M059J (cell line): Measurements from ENCODE around the gene STC2. TPM values are rescaled to one million over a fixed set of nuclear protein-coding genes. Genes with fewer than 3 reads are reported as not detected.
"Not testable (repeated sequence)": the region's sequence is repeated elsewhere in the genome, so short reads cannot be mapped to it uniquely, and the experiment has no call there.

Experiments used
- DNase-seq: peaks from one replicate; pipeline ENCODE4 v3.0.0-alpha.2; 2012; ENCODE audit warnings: low read depth
- total RNA-seq: library from RNA; depleted of rRNA; stranded (reverse); fragments of >200 nt; shearing (Covaris generic); gene quantifications from 2 replicates; pipeline ENCODE4 v1.2.3, GENCODE V29; 2014

STC2 gene
- total RNA-seq, 1 experiment from 2014 or later, result 328 TPM

GRCh38 chr5:173296737-173297676, 31.2 kb downstream of the STC2 start:
- no peak for DNase-seq

- DNase-seq, result no peak
Observed at GRCh38 chr5:173295796-173296195, 32.4 kb downstream of the STC2 start.

- no peak for DNase-seq
Observed at GRCh38 chr5:173294673-173295320, 33.4 kb downstream of the STC2 start.

- DNase-seq, result peak; percentile 82
Observed at GRCh38 chr5:173293817-173294672, 34.2 kb downstream of the STC2 start.

- DNase-seq, result peak; percentile 25
Observed at GRCh38 chr5:173291722-173292658, 36.2 kb downstream of the STC2 start.

GRCh38 chr5:173290477-173291131, 37.6 kb downstream of the STC2 start:
- DNase-seq, result no peak

- no peak for DNase-seq
Observed at GRCh38 chr5:173289372-173289771, 38.8 kb downstream of the STC2 start.

GRCh38 chr5:173288632-173289031, 39.6 kb downstream of the STC2 start:
- DNase-seq, result no peak

- no peak for DNase-seq
Observed at GRCh38 chr5:173287086-173287485, 41.1 kb downstream of the STC2 start.

GRCh38 chr5:173284343-173284958, 43.8 kb downstream of the STC2 start:
- not testable (repeated sequence) for DNase-seq

- peak; percentile 82 for DNase-seq
Observed at GRCh38 chr5:173283318-173284288, 44.6 kb downstream of the STC2 start.

GRCh38 chr5:173282916-173283315, 45.3 kb downstream of the STC2 start:
- no peak for DNase-seq

GRCh38 chr5:173281910-173282309, 46.3 kb downstream of the STC2 start:
- DNase-seq, result peak; percentile 41

- no peak for DNase-seq
Observed at GRCh38 chr5:173279166-173279565, 49.0 kb downstream of the STC2 start.

GRCh38 chr5:173278641-173279040, 49.6 kb downstream of the STC2 start:
- DNase-seq, result no peak

- no peak for DNase-seq
Observed at GRCh38 chr5:173278172-173278571, 50.0 kb downstream of the STC2 start.

- DNase-seq, result no peak
Observed at GRCh38 chr5:173274771-173275170, 53.4 kb downstream of the STC2 start.

- DNase-seq, result no peak
Observed at GRCh38 chr5:173271419-173271818, 56.8 kb downstream of the STC2 start.
